ENCODE data around the gene LINGO4. TPM values are rescaled to one million over a fixed set of nuclear protein-coding genes. Genes with fewer than 3 reads are reported as not detected.

Gene LINGO4, protein sequence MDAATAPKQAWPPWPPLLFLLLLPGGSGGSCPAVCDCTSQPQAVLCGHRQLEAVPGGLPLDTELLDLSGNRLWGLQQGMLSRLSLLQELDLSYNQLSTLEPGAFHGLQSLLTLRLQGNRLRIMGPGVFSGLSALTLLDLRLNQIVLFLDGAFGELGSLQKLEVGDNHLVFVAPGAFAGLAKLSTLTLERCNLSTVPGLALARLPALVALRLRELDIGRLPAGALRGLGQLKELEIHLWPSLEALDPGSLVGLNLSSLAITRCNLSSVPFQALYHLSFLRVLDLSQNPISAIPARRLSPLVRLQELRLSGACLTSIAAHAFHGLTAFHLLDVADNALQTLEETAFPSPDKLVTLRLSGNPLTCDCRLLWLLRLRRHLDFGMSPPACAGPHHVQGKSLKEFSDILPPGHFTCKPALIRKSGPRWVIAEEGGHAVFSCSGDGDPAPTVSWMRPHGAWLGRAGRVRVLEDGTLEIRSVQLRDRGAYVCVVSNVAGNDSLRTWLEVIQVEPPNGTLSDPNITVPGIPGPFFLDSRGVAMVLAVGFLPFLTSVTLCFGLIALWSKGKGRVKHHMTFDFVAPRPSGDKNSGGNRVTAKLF
- 85.0 and 115 TPM in 2 replicates for polyA plus RNA-seq

DNA sequence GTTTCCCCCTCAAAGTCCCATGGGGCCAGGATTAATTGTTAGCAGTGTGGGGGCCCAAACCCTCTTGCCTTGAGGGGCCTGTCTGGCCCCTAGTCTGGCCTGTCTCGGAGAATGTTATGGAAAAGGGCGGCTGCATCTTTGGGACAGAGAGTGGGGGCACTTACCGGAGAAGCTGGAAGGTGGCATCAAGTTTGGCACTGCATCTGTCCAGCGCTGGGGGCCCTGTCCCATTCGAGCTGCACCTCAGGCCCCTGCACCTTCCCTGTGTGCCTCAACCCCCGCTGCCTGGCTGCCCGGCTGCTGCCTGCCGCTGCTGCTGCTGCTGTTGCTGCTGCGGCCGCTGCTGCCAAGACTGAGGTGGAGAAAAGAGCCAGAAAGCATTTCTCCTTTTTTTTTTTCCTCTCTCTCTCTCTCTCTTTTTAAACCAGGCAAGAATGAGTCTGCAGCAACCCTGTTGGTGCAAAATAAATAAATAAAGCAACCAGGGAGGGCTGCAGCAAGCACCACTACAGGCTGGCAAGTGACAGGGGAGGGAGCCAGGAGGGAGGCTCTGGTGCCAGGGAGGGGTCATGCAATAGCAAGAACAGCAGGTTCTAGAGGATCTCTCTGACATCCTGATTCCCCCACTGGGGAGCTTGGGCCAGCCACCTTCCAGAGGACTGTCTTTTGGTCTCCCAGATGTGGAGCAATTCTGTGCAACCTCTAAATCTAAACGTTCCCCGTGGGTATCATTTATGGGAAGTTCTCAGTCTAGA is at the start of gene LINGO4:
Gene LINGO4 (minus strand): TSS at position 354 of the 755 bp plus-strand sequence. CDS start 2,715 bp downstream, outside the sequence.

DNA sequence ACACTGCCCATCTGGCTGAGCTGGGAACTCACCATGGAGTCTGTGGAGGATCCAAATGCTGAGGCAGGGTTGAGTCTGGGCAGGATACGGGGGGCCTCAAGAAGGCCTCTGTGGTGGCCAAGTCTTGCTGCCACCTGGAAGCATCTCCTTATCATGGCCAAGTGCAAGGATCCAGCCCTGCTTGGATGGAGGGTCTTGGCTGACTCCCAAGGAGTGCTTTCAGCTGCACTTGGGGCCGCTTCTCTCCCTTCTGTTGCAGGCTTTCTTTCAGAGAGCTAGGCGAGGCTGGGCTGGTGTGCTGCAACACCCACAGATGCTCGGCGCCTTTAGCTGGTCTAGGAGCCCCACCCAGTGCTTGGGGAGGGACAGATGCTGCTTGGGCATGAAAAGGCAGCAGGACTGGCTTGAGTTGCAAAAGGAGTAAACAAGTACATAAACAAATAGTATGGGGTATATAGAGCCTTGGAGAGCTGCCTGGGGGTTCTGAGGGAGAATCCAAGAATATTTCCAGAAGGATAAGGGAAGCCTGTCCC is 48.3 kb upstream of the LINGO4 start, which contains the start of gene THEM5:
Gene THEM5 (minus strand): TSS at position 302 of the 533 bp plus-strand sequence. CDS start 147 bp downstream, at position 155.

DNA sequence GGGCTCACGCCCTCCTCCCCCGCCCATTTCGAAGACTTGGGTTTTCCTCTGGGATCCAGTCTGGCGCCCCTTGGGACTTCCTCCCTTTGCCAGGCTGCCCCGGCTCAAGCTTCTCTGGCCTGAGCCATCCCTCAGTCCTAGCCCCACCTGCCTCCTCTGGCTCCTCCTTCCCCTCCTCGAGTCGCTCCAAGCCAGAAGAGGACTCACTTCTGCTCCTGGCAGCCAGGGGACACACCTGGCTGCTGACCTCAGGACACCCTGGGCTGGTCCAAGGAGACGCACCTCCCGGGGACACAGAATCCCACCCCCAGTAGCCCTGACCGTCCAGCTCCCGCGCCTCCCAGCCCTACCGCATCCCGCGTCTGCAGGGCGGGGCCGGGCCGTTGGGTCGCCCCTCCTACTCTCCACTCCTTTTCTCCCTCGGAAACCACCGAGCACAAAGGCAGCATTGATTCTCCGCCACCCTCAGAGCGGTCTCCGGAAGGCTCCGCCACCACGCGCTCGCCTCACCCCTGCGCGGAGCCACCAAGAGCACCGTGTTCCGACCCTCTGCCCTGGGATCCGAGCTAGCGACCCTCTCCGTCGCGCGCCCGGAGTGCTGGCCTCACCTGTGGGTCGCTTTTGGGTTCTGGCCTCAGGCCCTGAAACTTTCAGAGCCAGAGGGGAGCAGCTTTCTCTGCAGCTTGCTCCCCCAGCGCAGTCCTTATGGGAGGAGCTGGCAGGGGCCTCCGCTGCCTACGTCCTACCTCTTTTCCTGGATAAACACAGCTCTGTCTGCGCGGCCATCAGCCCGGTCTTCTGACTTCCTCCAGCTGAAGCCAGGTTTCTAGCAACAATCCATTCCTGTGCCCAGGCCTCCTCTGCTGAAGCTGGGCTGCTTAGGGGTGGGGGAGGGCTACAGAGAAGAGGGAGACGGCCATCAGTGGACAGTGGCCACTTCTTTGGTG is 34.5 kb upstream of the LINGO4 start, which contains the start of gene C2CD4D:
Gene C2CD4D (minus strand): TSS at position 364 of the 947 bp plus-strand sequence. CDS start 831 bp downstream, outside the sequence.

DNA sequence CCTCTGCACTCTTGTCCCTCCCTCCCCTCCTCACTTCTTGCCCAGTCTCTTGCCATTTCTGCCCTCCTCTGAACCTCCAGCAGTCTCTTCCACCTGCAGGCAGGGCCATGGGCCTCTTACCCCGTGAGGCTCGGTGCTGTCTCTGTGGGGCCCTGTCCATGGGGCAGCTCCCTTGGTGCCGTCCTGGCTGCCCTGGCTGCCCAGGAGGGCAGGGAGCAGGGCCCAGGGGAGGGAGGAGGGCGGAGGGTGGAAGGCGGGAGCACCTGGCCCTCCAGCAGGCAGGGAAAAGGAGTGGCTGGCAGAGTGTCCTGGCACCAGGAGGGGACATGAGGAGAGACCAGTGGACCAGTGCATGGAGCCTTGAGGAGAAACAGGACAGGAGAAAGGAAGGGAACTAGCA is 26.4 kb upstream of the LINGO4 start, which contains the start of gene RORC:
Gene RORC (minus strand): TSS at position 198 of the 400 bp plus-strand sequence. CDS start 38 bp downstream, at position 160.

DNA sequence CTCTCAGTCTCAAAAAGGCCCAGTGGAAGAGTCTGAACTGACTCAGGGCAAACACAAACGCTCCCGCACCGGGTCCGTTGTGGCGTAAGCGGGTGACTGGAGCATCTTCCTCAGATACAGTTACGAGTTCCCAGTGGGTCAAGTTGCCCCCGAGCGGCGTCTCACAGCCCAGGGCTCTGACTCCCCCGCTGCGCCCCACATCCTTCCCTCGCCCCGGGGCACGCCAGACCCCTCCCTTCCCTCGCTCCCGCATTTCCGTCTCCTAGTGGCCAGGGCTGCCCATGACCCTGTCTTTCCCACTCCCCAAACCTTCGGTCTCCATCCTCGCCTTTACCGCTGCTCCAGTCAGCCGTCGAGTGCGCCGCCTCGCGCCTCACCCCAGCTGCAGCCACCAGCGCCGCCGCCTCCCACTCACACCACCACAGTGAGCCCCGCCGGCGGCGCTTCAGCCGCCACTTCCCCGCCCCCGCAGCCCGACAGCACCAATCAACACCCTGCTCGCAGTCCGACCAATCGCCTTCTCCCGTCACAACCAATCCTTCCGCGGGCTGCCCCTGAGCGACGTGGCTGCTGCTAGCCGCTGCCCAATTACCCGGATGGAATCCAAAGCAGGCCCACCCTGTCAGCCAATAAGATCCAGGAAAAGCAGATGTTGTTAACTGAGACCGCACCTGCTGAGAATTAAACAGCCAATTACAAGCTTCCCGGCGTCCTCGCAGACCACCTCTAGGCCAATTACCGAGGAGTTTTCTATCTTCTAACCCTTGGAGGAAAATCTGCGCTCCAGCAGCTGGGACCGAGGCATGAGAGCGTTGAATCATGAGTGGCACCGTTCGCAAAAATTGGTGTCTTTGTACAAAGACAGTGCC is 14.9 kb downstream of the LINGO4 start, which contains the start of gene TDRKH:
Gene TDRKH (minus strand): TSS at position 430 of the 869 bp plus-strand sequence. CDS start 7,478 bp downstream, outside the sequence.

DNA sequence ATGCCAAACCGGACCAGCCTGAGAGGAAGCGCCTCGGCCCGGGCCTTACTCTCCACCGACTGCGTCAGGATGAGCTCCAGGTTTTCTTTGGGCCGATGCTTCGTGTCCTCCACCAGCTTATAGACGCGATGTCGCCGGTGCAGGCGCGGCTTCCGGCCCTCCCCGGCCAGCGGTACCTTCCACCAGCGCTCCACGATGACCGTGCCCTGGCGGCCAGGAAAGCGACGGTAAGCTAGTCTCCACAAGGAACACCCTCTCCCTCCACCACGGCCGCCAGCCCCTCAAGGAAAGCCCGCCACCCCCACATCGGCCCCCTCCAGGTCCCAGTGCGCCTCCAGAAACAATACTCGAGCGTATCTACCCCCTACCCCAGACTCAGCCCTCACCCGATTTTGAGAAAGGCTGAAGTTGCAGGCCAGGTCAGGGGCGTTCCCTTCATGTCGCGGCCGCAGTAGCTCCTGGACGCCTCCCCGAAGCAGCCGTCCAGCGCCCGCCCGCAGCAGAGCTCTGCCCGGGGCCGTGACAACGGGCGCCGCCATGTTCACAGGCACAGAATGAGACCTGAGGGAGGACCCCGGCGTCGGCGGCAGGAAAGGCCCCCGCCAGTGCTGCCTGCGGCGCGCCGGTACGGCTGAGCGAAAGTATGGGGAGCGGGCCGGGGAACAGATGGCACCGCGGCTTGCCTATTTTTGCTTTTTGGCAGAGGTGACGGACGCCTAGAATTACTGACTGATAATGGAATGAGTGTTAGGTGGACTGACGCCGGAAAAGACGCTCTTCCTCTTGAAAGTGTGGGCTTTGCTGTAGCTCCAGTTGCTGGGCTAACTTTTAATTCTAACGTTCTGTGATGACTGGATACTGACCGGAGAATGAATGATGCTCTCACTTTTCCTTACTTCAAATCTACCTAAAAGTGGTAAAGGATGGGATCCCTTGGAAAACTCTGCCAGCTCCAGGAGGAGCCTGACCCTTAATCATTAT is 42.0 kb downstream of the LINGO4 start, which contains the start of gene MRPL9:
Gene MRPL9 (minus strand): TSS at position 556 of the 981 bp plus-strand sequence. CDS start 17 bp downstream, at position 539.

Other genes with a start within 250 kb of the LINGO4 start
- gene SNX27, start 193.4 kb downstream of the LINGO4 start, polyA plus RNA-seq, result 28.4 and 48.5 TPM in 2 replicates
- 0.09 and 0.17 TPM in 2 replicates for gene CELF3, start 88.6 kb downstream of the LINGO4 start, polyA plus RNA-seq
- 34.0 and 67.9 TPM in 2 replicates for gene RIIAD1, start 83.9 kb downstream of the LINGO4 start, polyA plus RNA-seq
- 68.3 and 96.2 TPM in 2 replicates for gene MRPL9, start 41.9 kb downstream of the LINGO4 start, polyA plus RNA-seq
- 8.2 and 10.4 TPM in 2 replicates for gene TDRKH, start 14.9 kb downstream of the LINGO4 start, polyA plus RNA-seq
- gene RORC, start 26.4 kb upstream of the LINGO4 start, polyA plus RNA-seq, result not detected in 2 replicates
- gene C2CD4D, start 34.4 kb upstream of the LINGO4 start, polyA plus RNA-seq, result 0.14 TPM in 1 of 2 replicates, not detected in the other
- gene THEM5, start 48.3 kb upstream of the LINGO4 start, polyA plus RNA-seq, result 0.42 TPM in 1 of 2 replicates, not detected in the other
- gene THEM4, start 104.1 kb upstream of the LINGO4 start, polyA plus RNA-seq, result 18.5 and 18.7 TPM in 2 replicates
- gene S100A10, start 188.4 kb upstream of the LINGO4 start, polyA plus RNA-seq, result 8.6 and 13.4 TPM in 2 replicates
- 7.3 TPM in 1 of 2 replicates, not detected in the other for gene S100A11, start 231.6 kb upstream of the LINGO4 start, polyA plus RNA-seq